Testis (tissue), 3 donors: ENCODE results near the gene ECEL1. TPM values are rescaled to one million over a fixed set of nuclear protein-coding genes. Genes with fewer than 3 reads are reported as not detected.
"Not testable (repeated sequence)": the region's sequence is repeated elsewhere in the genome, so short reads cannot be mapped to it uniquely, and the experiment has no call there.

ENCODE experiments used
- DNase-seq: peaks from one replicate; pipeline ENCODE4 v3.0.0-alpha.2; 2019
- H3K27ac ChIP-seq, 2 donors: fragments of 200-600 bp; sonication (generic); one replicate each; pipeline ENCODE4 v1.5.1; 2019
- H3K27me3 ChIP-seq: fragments of 200-600 bp; sonication (generic); one replicate; pipeline ENCODE4 v1.5.1; 2019
- H3K36me3 ChIP-seq: fragments of 200-600 bp; sonication (generic); one replicate; pipeline ENCODE4 v1.5.1; 2017; ENCODE audit warnings: low read depth; ENCODE audit errors: missing control alignments
- H3K4me1 ChIP-seq: fragments of 200-600 bp; sonication (generic); one replicate; pipeline ENCODE4 v1.5.1; 2019
- H3K4me3 ChIP-seq, 2 donors: fragments of 200-600 bp; sonication (generic); one replicate each; pipeline ENCODE4 v1.5.1; 2017 to 2019
- H3K9me3 ChIP-seq: fragments of 200-600 bp; sonication (generic); one replicate; pipeline ENCODE4 v1.5.1; 2017
- CTCF ChIP-seq, 3 experiments: fragments of 450-650 bp in 2 of 3; fragments of 200-600 bp in 1 of 3; sonication (generic) in 1 of 3; IDR thresholded peaks; one replicate each; pipeline ENCODE4 v1.5.1; 2016 to 2019; ENCODE audit warnings: antibody characterized with exemption in 3 of 3, mild to moderate bottlenecking in 2 of 3, moderate library complexity in 1 of 3
- POLR2A ChIP-seq: fragments of 450-650 bp; IDR thresholded peaks from one replicate; pipeline ENCODE4 v1.6.1; 2017; ENCODE audit warnings: antibody characterized with exemption, mild to moderate bottlenecking, moderate library complexity
- WGBS, 2 donors: methylation state at CpG; one replicate each; pipeline ENCODE4 v1.1.5; 2018; 5-methylcytosine and 5-hydroxymethylcytosine counted together
- intact Hi-C: fragments of 100-400 bp; cut with DNase I; formaldehyde crosslinking; loops from one replicate; pipeline ENCODE4 v1.15.1; 2023; ENCODE audit warnings: low total_unique reads
- polyA plus RNA-seq: library from polyadenylated mRNA; stranded (reverse); fragments of 350-450 nt; fragmentation: Illumina TruSeq; extraction: RNeasy Lipid Tissue Mini Kit (QIAGEN cat#74804); gene quantifications from one replicate; pipeline ENCODE4 v1.2.3, GENCODE V29; 2014; ENCODE audit warnings: low read depth, low replicate concordance; ENCODE audit not compliant: insufficient read depth
- total RNA-seq, 2 donors: library from RNA; depleted of rRNA; stranded (reverse); fragments of >200 nt; gene quantifications; one replicate each; pipeline ENCODE4 v1.2.3, GENCODE V29; 2016

ECEL1 gene
- total and polyA plus RNA-seq, 3 donors from 2014 or later, result 2.7 to 8.7 (median 4.3) TPM

- Histone ChIP-seq H3K9me3 (no peaks in the 10 kb centered on the region), H3K36me3 (no peaks in the 10 kb centered on the region), H3K27ac (no peak overlapping the region), H3K4me1 (no peaks in the 10 kb centered on the region), H3K4me3 (no peak overlapping the region), H3K27me3 (no peaks in the 10 kb centered on the region)
- DNase-seq, result no peak
- WGBS, 2 donors, result 78 to 84% methylated on average over 9 to 12 of the region's 12 CpGs
- intact Hi-C loops, result no loop called here
- TF ChIP-seq CTCF (IDR thresholded peaks at IDR 0.05), result no peak
- TF ChIP-seq POLR2A, result no peak
Observed at GRCh38 chr2:232441147-232441651, 46.4 kb downstream of the ECEL1 start.

GRCh38 chr2:232440220-232441018 is 47.2 kb downstream of the ECEL1 start:
- intact Hi-C loops, result not testable (repeated sequence)
- WGBS, 2 donors, result 24 to 26% methylated on average over 6 to 16 of the region's 16 CpGs

GRCh38 chr2:232439758-232440135 is 47.9 kb downstream of the ECEL1 start:
- no peaks in the 10 kb centered on the region for H3K27me3 ChIP-seq
- TF ChIP-seq POLR2A, result no peak
- TF ChIP-seq CTCF (IDR thresholded peaks at IDR 0.05), result peak in 1 of 3 experiments; percentile 6
- no peaks in the 10 kb centered on the region for H3K36me3 ChIP-seq
- H3K4me1 ChIP-seq, result no peaks in the 10 kb centered on the region
- H3K9me3 ChIP-seq, result no peaks in the 10 kb centered on the region
- H3K27ac ChIP-seq, result no peak overlapping the region
- intact Hi-C loops, result loop anchor here (5.0 kb wide), 1 partner anchor 537 kb away; no protein-coding TSS in a partner anchor
- no peak for DNase-seq
- 40% methylated on average over 1 of the region's 5 CpGs for WGBS, 2 donors
- H3K4me3 ChIP-seq, result no peak overlapping the region

More at GRCh38 chr2:232440220-232441018, 47.2 kb downstream of the ECEL1 start:
- peak; percentile 89 to 95 (median 91) for TF ChIP-seq CTCF (IDR thresholded peaks at IDR 0.05)
- not testable (repeated sequence) for H3K4me3 ChIP-seq, H3K27ac ChIP-seq, H3K36me3 ChIP-seq, H3K27me3 ChIP-seq, H3K4me1 ChIP-seq, H3K9me3 ChIP-seq
- DNase-seq, result peak; percentile 90

GRCh38 chr2:232438951-232439757 is 48.5 kb downstream of the ECEL1 start:
- H3K4me3 ChIP-seq, result no peak overlapping the region
- intact Hi-C loops, result loop anchor here (5.0 kb wide), 1 partner anchor 537 kb away; no protein-coding TSS in a partner anchor
- TF ChIP-seq POLR2A (no peak), CTCF (IDR thresholded peaks at IDR 0.05) (peak; percentile 13 to 43 (median 31))
- peak; percentile 43 for DNase-seq
- H3K27me3 ChIP-seq, result no peaks in the 10 kb centered on the region
- WGBS, 2 donors, result 82 to 100% methylated on average over 1 to 20 of the region's 22 CpGs
- H3K4me1 ChIP-seq, result no peaks in the 10 kb centered on the region
- no peak overlapping the region for H3K27ac ChIP-seq
- H3K9me3 ChIP-seq, result no peaks in the 10 kb centered on the region
- no peaks in the 10 kb centered on the region for H3K36me3 ChIP-seq
